Measurements from ENCODE around the gene ATG7. TPM values are rescaled to one million over a fixed set of nuclear protein-coding genes. Genes with fewer than 3 reads are reported as not detected.

ATG7 gene, protein sequence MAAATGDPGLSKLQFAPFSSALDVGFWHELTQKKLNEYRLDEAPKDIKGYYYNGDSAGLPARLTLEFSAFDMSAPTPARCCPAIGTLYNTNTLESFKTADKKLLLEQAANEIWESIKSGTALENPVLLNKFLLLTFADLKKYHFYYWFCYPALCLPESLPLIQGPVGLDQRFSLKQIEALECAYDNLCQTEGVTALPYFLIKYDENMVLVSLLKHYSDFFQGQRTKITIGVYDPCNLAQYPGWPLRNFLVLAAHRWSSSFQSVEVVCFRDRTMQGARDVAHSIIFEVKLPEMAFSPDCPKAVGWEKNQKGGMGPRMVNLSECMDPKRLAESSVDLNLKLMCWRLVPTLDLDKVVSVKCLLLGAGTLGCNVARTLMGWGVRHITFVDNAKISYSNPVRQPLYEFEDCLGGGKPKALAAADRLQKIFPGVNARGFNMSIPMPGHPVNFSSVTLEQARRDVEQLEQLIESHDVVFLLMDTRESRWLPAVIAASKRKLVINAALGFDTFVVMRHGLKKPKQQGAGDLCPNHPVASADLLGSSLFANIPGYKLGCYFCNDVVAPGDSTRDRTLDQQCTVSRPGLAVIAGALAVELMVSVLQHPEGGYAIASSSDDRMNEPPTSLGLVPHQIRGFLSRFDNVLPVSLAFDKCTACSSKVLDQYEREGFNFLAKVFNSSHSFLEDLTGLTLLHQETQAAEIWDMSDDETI
- total RNA-seq = 10 to 100 TPM; 16.9 to 39.4 (median 24.8) TPM

GRCh38 chr3:11271986-11272904 lies at the start of gene ATG7:
Gene ATG7, plus strand, starts transcription at chr3:11272397. Its CDS starts 26,299 bp downstream, at chr3:11298696.
- Histone ChIP-seq H3K4me3 (peak within 1 kb of the TSS; percentile 64 to 90 (median 72)), H3K27ac (peak within 1 kb of the TSS; percentile 73 to 85), H3K4me1 (replicated peaks in 1 of 2) (peaks cover 6 to 10% of the 10 kb centered on the region in 2 donors)
- in situ Hi-C loops (cut with MboI; ENCODE audit: low pct_unique_long_range_greater_than_20kb in 2 of 9, low sequenced_read_pairs in 9 of 9, unreplicated experiment in 9 of 9) = no loop called here
- ATAC-seq (replicated peaks in 6 of 8) = peak; percentile 94 to 97 (median 96)
- 0 to 47% (median 2%) methylated on average over 1 to 14 of the region's 51 CpGs for WGBS, 10 experiments

DNA sequence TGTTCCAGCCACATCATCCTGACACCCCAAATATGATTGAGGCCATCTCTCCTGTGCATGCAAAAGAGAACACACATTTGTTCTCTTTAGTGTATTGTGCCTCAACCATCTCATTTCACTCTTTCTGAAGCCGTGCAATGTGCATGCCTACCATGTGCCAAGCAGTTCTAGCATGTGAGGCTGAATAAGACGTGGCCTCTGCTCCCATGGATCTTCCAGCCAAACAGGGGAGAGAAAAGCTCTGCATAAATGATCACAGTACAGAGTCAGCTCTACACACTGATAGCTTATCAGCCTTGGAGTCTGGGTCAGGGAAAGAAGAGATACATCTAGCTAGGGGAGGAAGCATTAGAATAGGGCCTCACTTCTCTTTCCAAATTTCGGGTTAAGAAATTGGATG lies 48.2 kb upstream of the ATG7 start:
- no peak overlapping the region for H3K27ac ChIP-seq
- ATAC-seq (replicated peaks in 6 of 8) = no peak
- in situ Hi-C loops (cut with MboI; ENCODE audit: low pct_unique_long_range_greater_than_20kb in 2 of 9, low sequenced_read_pairs in 9 of 9, unreplicated experiment in 9 of 9) = no loop called here
- H3K4me3 ChIP-seq = no peak overlapping the region
- 40 to 100% (median 86%) methylated on average over 1 to 3 of the region's 3 CpGs; no CpG with 5 or more reads in 3 of the 10 experiments for WGBS, 10 experiments
- no peaks in the 10 kb centered on the region for H3K4me1 ChIP-seq (replicated peaks in 1 of 2)

GRCh38 chr3:11224870-11225229 lies 47.3 kb upstream of the ATG7 start:
- WGBS, 10 experiments = 40 to 100% (median 80%) methylated on average over 1 to 3 of the region's 3 CpGs; no CpG with 5 or more reads in 2 of the 10 experiments
- Histone ChIP-seq H3K27ac (no peak overlapping the region), H3K4me1 (replicated peaks in 1 of 2) (no peaks in the 10 kb centered on the region), H3K4me3 (no peak overlapping the region)
- no peak for ATAC-seq (replicated peaks in 6 of 8)
- in situ Hi-C loops (cut with MboI; ENCODE audit: low pct_unique_long_range_greater_than_20kb in 2 of 9, low sequenced_read_pairs in 9 of 9, unreplicated experiment in 9 of 9) = no loop called here

GRCh38 chr3:11226042-11226370 lies 46.2 kb upstream of the ATG7 start:
- in situ Hi-C loops (cut with MboI; ENCODE audit: low pct_unique_long_range_greater_than_20kb in 2 of 9, low sequenced_read_pairs in 9 of 9, unreplicated experiment in 9 of 9) = no loop called here
- ATAC-seq (replicated peaks in 6 of 8) = no peak
- no peak overlapping the region for H3K4me3 ChIP-seq
- no peak overlapping the region for H3K27ac ChIP-seq
- WGBS, 10 experiments = 60 to 100% (median 84%) methylated on average over 1 to 6 of the region's 6 CpGs; no CpG with 5 or more reads in 1 of the 10 experiments
- H3K4me1 ChIP-seq (replicated peaks in 1 of 2) = no peaks in the 10 kb centered on the region

- Histone ChIP-seq H3K27ac (no peak overlapping the region), H3K4me3 (no peak overlapping the region), H3K4me1 (replicated peaks in 1 of 2) (no peaks in the 10 kb centered on the region)
- ATAC-seq (replicated peaks in 6 of 8) = no peak
- 0 to 100% (median 61%) methylated on average over 1 to 4 of the region's 4 CpGs; no CpG with 5 or more reads in 1 of the 10 experiments for WGBS, 10 experiments
- in situ Hi-C loops (cut with MboI; ENCODE audit: low pct_unique_long_range_greater_than_20kb in 2 of 9, low sequenced_read_pairs in 9 of 9, unreplicated experiment in 9 of 9) = no loop called here
These were observed 44.2 kb upstream of the ATG7 start for GRCh38 chr3:11228041-11228440.

DNA sequence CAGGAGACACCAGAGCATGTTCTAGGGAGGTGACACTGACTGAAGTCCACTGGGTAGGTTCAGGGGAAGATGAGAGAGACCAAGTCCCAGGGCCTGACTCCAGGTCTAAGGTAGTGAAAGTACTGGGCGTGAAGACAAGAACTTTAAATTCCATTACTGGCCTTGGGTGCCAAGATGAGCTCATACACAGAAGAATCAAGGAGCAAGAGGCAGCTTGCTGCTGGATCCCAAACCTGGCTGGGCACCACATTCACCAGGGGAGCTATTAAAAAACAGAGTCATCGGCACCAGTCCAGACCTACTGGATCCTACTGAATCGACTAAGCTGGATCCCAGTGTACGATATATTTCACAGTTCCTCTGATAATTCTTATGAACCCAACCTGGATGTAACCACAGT lies 42.1 kb upstream of the ATG7 start:
- no peak for ATAC-seq (replicated peaks in 6 of 8)
- H3K4me3 ChIP-seq = no peak overlapping the region
- no peak overlapping the region for H3K27ac ChIP-seq
- no peaks in the 10 kb centered on the region for H3K4me1 ChIP-seq (replicated peaks in 1 of 2)
- WGBS, 10 experiments = 80 to 91% (median 83%) methylated on average over 1 to 4 of the region's 4 CpGs; no CpG with 5 or more reads in 7 of the 10 experiments
- in situ Hi-C loops (cut with MboI; ENCODE audit: low pct_unique_long_range_greater_than_20kb in 2 of 9, low sequenced_read_pairs in 9 of 9, unreplicated experiment in 9 of 9) = no loop called here

DNA sequence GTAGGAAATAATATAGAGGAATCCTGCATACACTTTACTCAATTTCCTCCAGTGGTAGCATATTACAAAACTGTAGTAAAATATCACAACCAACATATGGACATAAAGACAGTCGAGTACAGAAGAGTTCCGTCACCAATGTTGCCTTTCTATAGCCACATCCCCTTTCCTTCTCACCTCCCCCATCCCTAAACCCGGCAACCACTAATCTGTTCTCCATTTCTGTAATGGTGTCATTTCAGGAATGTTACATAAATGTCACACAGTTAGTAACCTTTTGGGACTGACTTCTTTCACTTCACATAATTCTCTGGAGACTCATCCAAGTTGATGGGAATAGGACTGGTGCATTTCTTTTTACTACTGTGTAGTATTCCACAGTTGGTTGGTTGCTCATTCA lies 41.4 kb upstream of the ATG7 start:
- no peak for ATAC-seq (replicated peaks in 6 of 8)
- in situ Hi-C loops (cut with MboI; ENCODE audit: low pct_unique_long_range_greater_than_20kb in 2 of 9, low sequenced_read_pairs in 9 of 9, unreplicated experiment in 9 of 9) = no loop called here
- H3K4me3 ChIP-seq = no peak overlapping the region
- WGBS, 10 experiments = 20 to 100% (median 63%) methylated on average over 1 to 3 of the region's 3 CpGs; no CpG with 5 or more reads in 3 of the 10 experiments
- no peak overlapping the region for H3K27ac ChIP-seq
- no peaks in the 10 kb centered on the region for H3K4me1 ChIP-seq (replicated peaks in 1 of 2)

GRCh38 chr3:11235385-11235784 lies 36.8 kb upstream of the ATG7 start:
- 43 to 100% (median 71%) methylated on average over 1 to 5 of the region's 8 CpGs; no CpG with 5 or more reads in 3 of the 10 experiments for WGBS, 10 experiments
- no peak for ATAC-seq (replicated peaks in 6 of 8)
- no peak overlapping the region for H3K27ac ChIP-seq
- H3K4me1 ChIP-seq (replicated peaks in 1 of 2) = no peaks in the 10 kb centered on the region
- in situ Hi-C loops (cut with MboI; ENCODE audit: low pct_unique_long_range_greater_than_20kb in 2 of 9, low sequenced_read_pairs in 9 of 9, unreplicated experiment in 9 of 9) = no loop called here
- H3K4me3 ChIP-seq = no peak overlapping the region

GRCh38 chr3:11236588-11237461 lies 35.4 kb upstream of the ATG7 start:
- WGBS, 10 experiments = 0 to 70% (median 49%) methylated on average over 2 to 8 of the region's 8 CpGs
- Histone ChIP-seq H3K27ac (no peak overlapping the region), H3K4me1 (replicated peaks in 1 of 2) (no peaks in the 10 kb centered on the region), H3K4me3 (no peak overlapping the region)
- peak in 3 of 8 experiments; percentile 27 to 74 (median 50) for ATAC-seq (replicated peaks in 6 of 8)
- in situ Hi-C loops (cut with MboI; ENCODE audit: low pct_unique_long_range_greater_than_20kb in 2 of 9, low sequenced_read_pairs in 9 of 9, unreplicated experiment in 9 of 9) = no loop called here

DNA sequence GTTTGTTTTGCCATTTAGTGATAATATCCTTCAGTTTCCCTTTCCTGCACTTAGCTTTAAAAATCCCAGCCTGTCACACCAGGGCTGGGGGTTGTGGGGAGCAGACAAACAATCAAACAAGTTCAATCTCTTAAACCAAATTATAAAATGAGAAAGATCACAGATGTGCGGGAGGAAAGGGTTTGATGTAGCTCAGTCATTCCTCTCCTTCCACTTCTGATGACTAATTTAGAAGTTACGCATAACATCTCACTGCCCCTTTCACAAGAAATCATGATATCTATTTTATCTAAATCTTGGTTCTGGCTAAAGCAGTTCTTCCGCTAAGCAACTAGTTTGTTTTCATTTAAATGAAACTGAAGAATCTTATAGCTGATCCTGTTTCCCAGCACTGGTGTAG lies 34.1 kb upstream of the ATG7 start:
- Histone ChIP-seq H3K27ac (no peak overlapping the region), H3K4me3 (no peak overlapping the region), H3K4me1 (replicated peaks in 1 of 2) (no peaks in the 10 kb centered on the region)
- in situ Hi-C loops (cut with MboI; ENCODE audit: low pct_unique_long_range_greater_than_20kb in 2 of 9, low sequenced_read_pairs in 9 of 9, unreplicated experiment in 9 of 9) = no loop called here
- peak in 2 of 8 experiments; percentile 81 to 89 for ATAC-seq (replicated peaks in 6 of 8)
- 0 to 90% (median 67%) methylated on average over 2 to 3 of the region's 3 CpGs; no CpG with 5 or more reads in 2 of the 10 experiments for WGBS, 10 experiments

DNA sequence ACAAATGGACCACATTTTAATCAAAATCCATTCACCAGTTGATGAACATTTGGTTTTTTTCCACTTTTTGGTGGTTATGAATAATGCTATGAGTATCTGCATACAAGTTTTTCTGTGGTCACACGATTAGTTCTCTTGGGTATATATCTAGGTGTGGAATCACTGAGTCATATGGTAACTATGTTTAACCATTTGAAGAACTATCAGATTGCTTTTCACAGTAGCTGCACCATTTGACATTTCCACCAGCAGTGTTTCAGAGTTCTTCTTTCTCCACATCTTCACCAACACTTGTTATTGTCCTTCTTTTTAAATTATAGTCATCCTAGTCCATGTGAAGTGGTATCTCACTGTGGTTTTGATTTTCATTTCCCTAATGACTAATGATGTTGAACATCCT lies 33.3 kb upstream of the ATG7 start:
- 0 to 83% (median 40%) methylated on average over 1 of the region's 1 CpG; no CpG with 5 or more reads in 2 of the 10 experiments for WGBS, 10 experiments
- ATAC-seq (replicated peaks in 6 of 8) = peak in 2 of 8 experiments; percentile 33 to 39
- H3K4me3 ChIP-seq = no peak overlapping the region
- no peak overlapping the region for H3K27ac ChIP-seq
- H3K4me1 ChIP-seq (replicated peaks in 1 of 2) = no peaks in the 10 kb centered on the region
- in situ Hi-C loops (cut with MboI; ENCODE audit: low pct_unique_long_range_greater_than_20kb in 2 of 9, low sequenced_read_pairs in 9 of 9, unreplicated experiment in 9 of 9) = no loop called here

GRCh38 chr3:11239796-11240195 lies 32.4 kb upstream of the ATG7 start:
- no peak for ATAC-seq (replicated peaks in 6 of 8)
- in situ Hi-C loops (cut with MboI; ENCODE audit: low pct_unique_long_range_greater_than_20kb in 2 of 9, low sequenced_read_pairs in 9 of 9, unreplicated experiment in 9 of 9) = no loop called here
- WGBS, 10 experiments = 20 to 83% (median 60%) methylated on average over 1 of the region's 1 CpG; no CpG with 5 or more reads in 4 of the 10 experiments
- no peak overlapping the region for H3K27ac ChIP-seq
- no peaks in the 10 kb centered on the region for H3K4me1 ChIP-seq (replicated peaks in 1 of 2)
- H3K4me3 ChIP-seq = no peak overlapping the region
